22Rv1 (cell line): ENCODE data around the gene CXCR1.
"Not testable (repeated sequence)": the region's sequence is repeated elsewhere in the genome, so short reads cannot be mapped to it uniquely, and the experiment has no call there.

Experiments
- CTCF ChIP-seq: fragments of 450-650 bp; IDR thresholded peaks from 2 replicates; pipeline ENCODE4 v1.5.1; 2017; ENCODE audit warnings: mild to moderate bottlenecking
- ZFX ChIP-seq: fragments of 450-650 bp; IDR thresholded peaks from 2 replicates; pipeline ENCODE4 v1.6.1; 2017; ENCODE audit warnings: antibody characterized with exemption, borderline replicate concordance

GRCh38 chr2:218171744-218172143 is 5.0 kb upstream of the CXCR1 start:
- TF ChIP-seq CTCF, ZFX: not testable (repeated sequence)
